ENCODE measurements around the gene PIK3CD. TPM values are rescaled to one million over a fixed set of nuclear protein-coding genes. Genes with fewer than 3 reads are reported as not detected.
"Not testable (repeated sequence)": the region's sequence is repeated elsewhere in the genome, so short reads cannot be mapped to it uniquely, and the experiment has no call there.

The PIK3CD gene
- total RNA-seq, 4 donors from 2014 or later: 16.5 to 23.0 (median 18.2) TPM

DNA sequence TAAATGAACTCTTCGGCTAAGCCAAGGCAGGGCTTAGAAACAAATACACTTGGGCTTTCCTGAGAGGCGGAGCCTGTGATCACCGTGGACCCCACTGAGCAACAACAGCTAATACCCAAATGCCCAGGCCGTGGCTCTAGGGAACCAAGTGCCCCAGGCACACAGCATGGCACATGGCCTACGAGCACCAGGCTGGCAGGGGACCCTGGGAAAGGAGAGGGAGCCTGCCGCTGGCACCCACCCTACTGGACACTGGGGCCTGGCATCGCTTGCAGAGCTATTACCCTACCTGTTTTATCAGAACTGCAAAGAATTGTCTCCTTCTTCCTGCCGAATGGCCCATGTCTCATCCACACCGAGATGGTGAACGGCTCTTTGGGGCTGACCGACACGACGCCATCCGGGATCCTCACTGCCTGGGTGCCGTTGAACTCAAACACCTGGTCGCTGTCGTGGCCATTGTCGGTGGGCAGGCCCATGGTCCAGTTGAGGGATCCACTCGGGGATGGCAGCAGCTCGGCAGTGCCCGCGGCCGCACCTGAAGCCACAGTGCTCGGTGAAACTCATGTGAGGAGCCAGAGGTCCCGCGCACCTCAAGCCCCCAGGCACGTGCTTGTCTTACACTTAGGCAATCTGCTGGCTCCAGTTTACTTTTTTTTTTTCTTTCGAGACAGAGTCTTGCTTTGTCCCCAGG lies 92.7 kb downstream of the PIK3CD start:
- ATAC-seq (ENCODE audit: low FRiP score): no peak
- DNase-seq (ENCODE audit: low spot score): no peak

DNA sequence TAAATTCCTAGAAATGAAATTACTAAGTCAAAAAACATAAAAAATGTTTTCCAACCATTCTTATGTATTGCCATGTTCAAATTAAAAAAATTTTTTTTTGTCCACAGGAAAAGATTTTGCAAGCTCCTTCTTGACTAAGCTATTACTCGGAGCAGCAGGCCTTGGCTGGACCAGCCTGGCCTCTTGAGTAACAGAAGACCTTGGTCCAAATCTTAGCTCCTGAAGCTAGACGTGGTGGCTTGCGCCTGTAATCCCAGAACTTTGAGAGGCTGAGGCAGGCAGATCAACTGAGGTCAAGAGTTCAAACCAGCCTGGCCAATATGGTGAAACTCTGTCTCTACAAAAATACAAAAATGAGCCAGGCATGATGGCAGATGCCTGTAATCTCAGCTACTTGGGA lies 94.7 kb downstream of the PIK3CD start:
- ATAC-seq (ENCODE audit: low FRiP score) (no peak), DNase-seq (ENCODE audit: low spot score) (no peak)
- TF ChIP-seq, protein P1, sequence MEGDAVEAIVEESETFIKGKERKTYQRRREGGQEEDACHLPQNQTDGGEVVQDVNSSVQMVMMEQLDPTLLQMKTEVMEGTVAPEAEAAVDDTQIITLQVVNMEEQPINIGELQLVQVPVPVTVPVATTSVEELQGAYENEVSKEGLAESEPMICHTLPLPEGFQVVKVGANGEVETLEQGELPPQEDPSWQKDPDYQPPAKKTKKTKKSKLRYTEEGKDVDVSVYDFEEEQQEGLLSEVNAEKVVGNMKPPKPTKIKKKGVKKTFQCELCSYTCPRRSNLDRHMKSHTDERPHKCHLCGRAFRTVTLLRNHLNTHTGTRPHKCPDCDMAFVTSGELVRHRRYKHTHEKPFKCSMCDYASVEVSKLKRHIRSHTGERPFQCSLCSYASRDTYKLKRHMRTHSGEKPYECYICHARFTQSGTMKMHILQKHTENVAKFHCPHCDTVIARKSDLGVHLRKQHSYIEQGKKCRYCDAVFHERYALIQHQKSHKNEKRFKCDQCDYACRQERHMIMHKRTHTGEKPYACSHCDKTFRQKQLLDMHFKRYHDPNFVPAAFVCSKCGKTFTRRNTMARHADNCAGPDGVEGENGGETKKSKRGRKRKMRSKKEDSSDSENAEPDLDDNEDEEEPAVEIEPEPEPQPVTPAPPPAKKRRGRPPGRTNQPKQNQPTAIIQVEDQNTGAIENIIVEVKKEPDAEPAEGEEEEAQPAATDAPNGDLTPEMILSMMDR (IDR thresholded peaks at IDR 0.05): no peak

More for the DNA sequence above, 92.7 kb downstream of the PIK3CD start:
- TF ChIP-seq, protein P1 (IDR thresholded peaks at IDR 0.05): no peak

DNA sequence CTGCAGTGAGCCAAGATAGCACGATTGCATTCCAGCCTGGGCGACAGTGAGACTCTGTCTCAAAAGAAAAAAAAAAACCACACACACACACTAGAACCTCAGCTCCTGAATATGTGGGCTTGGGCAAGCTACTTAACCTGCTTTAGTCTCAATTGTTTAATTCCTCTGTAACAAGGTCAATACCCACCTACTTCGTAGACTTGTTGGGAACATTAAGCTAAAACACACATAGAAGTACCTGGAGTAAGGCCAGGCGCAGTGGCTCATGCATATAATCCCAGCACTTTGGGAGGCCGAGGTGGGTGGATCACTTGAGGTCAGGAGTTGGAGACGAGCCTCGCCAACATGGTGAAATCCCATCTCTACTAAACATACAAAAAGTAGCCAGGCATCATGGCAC lies 95.1 kb downstream of the PIK3CD start:
- ATAC-seq (ENCODE audit: low FRiP score) (no peak), DNase-seq (ENCODE audit: low spot score) (no peak)
- TF ChIP-seq, protein P1 (IDR thresholded peaks at IDR 0.05): no peak

DNA sequence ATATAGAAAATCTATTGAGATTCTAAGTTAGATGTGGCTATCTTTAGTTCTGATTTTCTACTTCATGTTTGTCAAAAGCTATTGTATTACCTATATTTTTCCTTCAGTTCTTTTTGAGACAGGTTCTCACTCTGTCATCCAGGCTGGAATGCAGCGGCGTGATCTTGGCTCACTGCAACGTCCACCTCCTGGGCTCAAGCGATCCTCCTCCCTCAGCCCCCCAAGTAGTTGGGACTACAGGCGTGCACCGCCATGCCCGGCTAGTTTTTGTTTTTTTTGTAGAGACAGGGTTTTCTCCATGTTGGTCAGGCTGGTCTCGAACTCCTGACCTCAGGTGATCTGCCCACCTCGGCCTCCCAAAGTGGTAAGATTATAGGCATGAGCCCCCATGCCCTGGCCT lies 96.9 kb downstream of the PIK3CD start:
- not testable (repeated sequence) for DNase-seq (ENCODE audit: low spot score)

DNA sequence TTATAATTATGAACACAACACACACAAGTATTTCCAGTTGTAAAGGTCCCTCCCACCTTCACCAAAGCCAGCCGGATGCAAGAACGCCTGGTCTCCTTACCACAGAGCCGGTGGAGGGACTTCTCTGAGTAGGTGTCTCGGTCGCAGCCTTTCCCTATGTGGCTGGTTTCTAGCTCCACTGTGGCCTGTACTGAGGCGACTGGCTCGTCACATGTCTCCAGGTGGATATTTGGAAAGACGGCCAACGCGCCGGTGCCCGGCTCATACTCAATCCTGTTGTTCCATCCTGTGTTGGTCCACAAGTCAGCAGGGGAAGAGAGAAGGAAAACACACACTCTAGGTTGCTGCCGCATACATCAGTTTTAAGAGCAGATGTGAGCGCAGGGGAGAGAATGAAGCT lies 97.8 kb downstream of the PIK3CD start:
- TF ChIP-seq, protein P1 (IDR thresholded peaks at IDR 0.05): no peak
- no peak for DNase-seq (ENCODE audit: low spot score)
- ATAC-seq (ENCODE audit: low FRiP score): no peak

More for the DNA sequence above, 96.9 kb downstream of the PIK3CD start:
- not testable (repeated sequence) for ATAC-seq (ENCODE audit: low FRiP score)

DNA sequence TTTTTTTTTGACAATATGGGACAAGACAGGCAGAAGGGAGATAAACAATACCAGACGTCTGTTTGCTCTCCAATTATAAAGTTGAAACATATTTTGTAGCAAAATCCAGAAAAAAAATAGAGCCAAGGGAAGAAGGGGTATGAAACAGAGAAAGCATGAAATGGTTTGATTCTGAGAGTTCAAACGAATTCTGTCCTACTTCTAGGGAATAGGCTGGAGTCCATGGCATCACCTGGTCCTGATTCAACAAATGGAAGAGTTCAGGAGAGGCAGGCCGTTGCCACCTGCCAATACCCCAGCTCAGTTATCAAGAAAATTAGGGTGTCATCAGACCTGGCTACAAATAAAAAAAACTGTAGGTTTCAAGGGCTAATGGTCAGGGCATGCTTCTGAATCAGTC lies 100.4 kb downstream of the PIK3CD start:
- ATAC-seq (ENCODE audit: low FRiP score) (no peak), DNase-seq (ENCODE audit: low spot score) (no peak)
- TF ChIP-seq, protein P1 (IDR thresholded peaks at IDR 0.05): no peak

- no peak for ATAC-seq (ENCODE audit: low FRiP score)
- TF ChIP-seq, protein P1 (IDR thresholded peaks at IDR 0.05): no peak
- DNase-seq (ENCODE audit: low spot score): no peak
These were observed 101.6 kb downstream of the PIK3CD start for GRCh38 chr1:9753121-9753531.
